Breast epithelium (tissue), 3 donors: Measurements from ENCODE around the gene TMEM255B.

Experiments
- CTCF ChIP-seq, 3 donors: fragments of 450-650 bp; IDR thresholded peaks; one replicate each; pipeline ENCODE4 v1.5.1; 2016 to 2017; ENCODE audit warnings: antibody characterized with exemption in 3 of 3, mild to moderate bottlenecking in 3 of 3, moderate library complexity in 3 of 3
- POLR2A ChIP-seq: fragments of 450-650 bp; IDR thresholded peaks from one replicate; pipeline ENCODE4 v1.6.1; 2016; ENCODE audit warnings: antibody characterized with exemption, mild to moderate bottlenecking, moderate library complexity
- POLR2AphosphoS5 ChIP-seq, 3 donors: sonication (generic); formaldehyde crosslinking; IDR thresholded peaks; one replicate each; pipeline ENCODE4 v1.6.1; 2017; ENCODE audit warnings: antibody characterized with exemption in 3 of 3

- no peak for TF ChIP-seq POLR2A
- TF ChIP-seq CTCF (IDR thresholded peaks at IDR 0.05): no peak
- no peak for TF ChIP-seq POLR2AphosphoS5 (IDR thresholded peaks at IDR 0.05)
Observed at GRCh38 chr13:113761136-113761535, 2.1 kb downstream of the TMEM255B start.
